Activated CD8-positive, alpha-beta memory T cell treated with anti-CD3 and anti-CD28 coated beads, Interleukin-2, amount 10 ng/mL, durations not matched to agents 7 days and 5 days (primary cell): ENCODE data around the gene MAP3K14. TPM values are rescaled to one million over a fixed set of nuclear protein-coding genes. Genes with fewer than 3 reads are reported as not detected.
A peak's percentile ranks its signal among the peaks of the same experiment; 100 is the strongest.

ENCODE experiments used
- ATAC-seq: fragments of 150-1000 bp; cut with Tn5 transposase; one replicate; pipeline ENCODE4 v1.10.0; 2021; ENCODE audit warnings: moderate library complexity
- CTCF ChIA-PET: fragments of 350-600 bp; sonication (Branson Sonifier 250); formaldehyde crosslinking; loops from one replicate; lab custom pipeline; 2021; ENCODE audit warnings: antibody characterized with exemption; lab: Charles Lee
- DNase-seq: peaks from one replicate; pipeline ENCODE4 v3.0.0-alpha.2; 2020
- H3K27ac Mint-ChIP-seq: one replicate; pipeline ENCODE4 v1.8.0; 2021; ENCODE audit warnings: mild to moderate bottlenecking, mixed read lengths
- H3K27me3 Mint-ChIP-seq: one replicate; pipeline ENCODE4 v1.8.0; 2021; ENCODE audit warnings: mixed read lengths
- H3K36me3 Mint-ChIP-seq: one replicate; pipeline ENCODE4 v1.8.0; 2021; ENCODE audit warnings: mild to moderate bottlenecking, mixed read lengths
- H3K4me1 Mint-ChIP-seq: one replicate; pipeline ENCODE4 v1.8.0; 2021; ENCODE audit warnings: mixed read lengths
- H3K4me3 Mint-ChIP-seq: one replicate; pipeline ENCODE4 v1.8.0; 2021; ENCODE audit warnings: mild to moderate bottlenecking, moderate library complexity, mixed read lengths
- H3K9me3 Mint-ChIP-seq: one replicate; pipeline ENCODE4 v1.8.0; 2022; ENCODE audit warnings: low read depth, mixed read lengths
- total RNA-seq, 2 experiments: library from RNA; stranded (reverse); gene quantifications; one replicate each; pipeline ENCODE4 v1.2.3, GENCODE V29; 2021

MAP3K14 gene
- 10 to 100 TPM; 39.3 to 43.0 TPM for total RNA-seq

- Mint-ChIP-seq H3K9me3 (no peaks in the 10 kb centered on the region), H3K27me3 (no peaks in the 10 kb centered on the region), H3K4me1 (peaks cover 65% of the 10 kb centered on the region), H3K4me3 (peak within 1 kb of the TSS; percentile 97), H3K36me3 (peaks cover 30% of the 10 kb centered on the region), H3K27ac (peak within 1 kb of the TSS; percentile 90)
- CTCF ChIA-PET, result interaction anchor here (0.6 to 17.0 kb wide), 25 partner anchors 9 to 181 kb away, joined by 3 to 144 read pairs (median 6); partner anchors contain the start of genes ACBD4 and FMNL1
- ATAC-seq (peak; percentile 32), DNase-seq (peak; percentile 83)
Measured at GRCh38 chr17:45316434-45317110, at the start of gene MAP3K14. Gene MAP3K14, minus strand, starts transcription at chr17:45317020. Its CDS starts 26,275 bp downstream, at chr17:45290745.

GRCh38 chr17:45366049-45366448 lies 49.2 kb upstream of the MAP3K14 start:
- DNase-seq, result no peak
- no peaks in the 10 kb centered on the region for H3K36me3 Mint-ChIP-seq
- no peak overlapping the region for H3K4me3 Mint-ChIP-seq
- no peak overlapping the region for H3K27ac Mint-ChIP-seq
- no peak for ATAC-seq
- H3K27me3 Mint-ChIP-seq, result peaks cover 46% of the 10 kb centered on the region
- H3K4me1 Mint-ChIP-seq, result peaks cover 5% of the 10 kb centered on the region
- CTCF ChIA-PET, result interaction anchor here (1.1 kb wide), 1 partner anchor 89 kb away, joined by 4 read pairs; no protein-coding TSS in a partner anchor
- peaks cover 4% of the 10 kb centered on the region for H3K9me3 Mint-ChIP-seq

- H3K9me3 Mint-ChIP-seq, result peaks cover 4% of the 10 kb centered on the region
- ATAC-seq, result no peak
- no peaks in the 10 kb centered on the region for H3K36me3 Mint-ChIP-seq
- no peak overlapping the region for H3K27ac Mint-ChIP-seq
- H3K27me3 Mint-ChIP-seq, result peaks cover 41% of the 10 kb centered on the region
- no peak overlapping the region for H3K4me3 Mint-ChIP-seq
- no peak for DNase-seq
- CTCF ChIA-PET, result interaction anchor here (1.3 kb wide), 1 partner anchor 21 kb away, joined by 3 read pairs; no protein-coding TSS in a partner anchor
- H3K4me1 Mint-ChIP-seq, result no peaks in the 10 kb centered on the region
Measured at GRCh38 chr17:45364531-45365390, 47.9 kb upstream of the MAP3K14 start.

GRCh38 chr17:45363498-45363897 lies 46.7 kb upstream of the MAP3K14 start:
- no peak overlapping the region for H3K4me3 Mint-ChIP-seq
- H3K4me1 Mint-ChIP-seq, result no peaks in the 10 kb centered on the region
- no peaks in the 10 kb centered on the region for H3K36me3 Mint-ChIP-seq
- DNase-seq, result no peak
- no peak for ATAC-seq
- no peak overlapping the region for H3K27ac Mint-ChIP-seq
- H3K9me3 Mint-ChIP-seq, result peaks cover 4% of the 10 kb centered on the region
- CTCF ChIA-PET, result interaction anchor here (0.5 kb wide), 1 partner anchor 9 kb away, joined by 4 read pairs; no protein-coding TSS in a partner anchor
- peaks cover 31% of the 10 kb centered on the region for H3K27me3 Mint-ChIP-seq

GRCh38 chr17:45361976-45362375 lies 45.2 kb upstream of the MAP3K14 start:
- DNase-seq, result no peak
- CTCF ChIA-PET, result no interaction called here
- no peak for ATAC-seq
- H3K36me3 Mint-ChIP-seq, result no peaks in the 10 kb centered on the region
- H3K27me3 Mint-ChIP-seq, result peaks cover 31% of the 10 kb centered on the region
- peaks cover 4% of the 10 kb centered on the region for H3K4me1 Mint-ChIP-seq
- peaks cover 4% of the 10 kb centered on the region for H3K9me3 Mint-ChIP-seq
- no peak overlapping the region for H3K27ac Mint-ChIP-seq
- H3K4me3 Mint-ChIP-seq, result no peak overlapping the region

- no peak for ATAC-seq
- Mint-ChIP-seq H3K27me3 (peaks cover 31% of the 10 kb centered on the region), H3K27ac (no peak overlapping the region), H3K4me1 (peaks cover 4% of the 10 kb centered on the region), H3K36me3 (no peaks in the 10 kb centered on the region), H3K4me3 (no peak overlapping the region), H3K9me3 (peaks cover 4% of the 10 kb centered on the region)
- CTCF ChIA-PET, result no interaction called here
- no peak for DNase-seq
Measured at GRCh38 chr17:45361451-45361850, 44.6 kb upstream of the MAP3K14 start.

- Mint-ChIP-seq H3K4me1 (peaks cover 12% of the 10 kb centered on the region), H3K4me3 (no peak overlapping the region), H3K27ac (no peak overlapping the region), H3K9me3 (no peaks in the 10 kb centered on the region), H3K27me3 (peaks cover 15% of the 10 kb centered on the region), H3K36me3 (no peaks in the 10 kb centered on the region)
- DNase-seq (no peak), ATAC-seq (no peak)
- CTCF ChIA-PET, result interaction anchor here (0.7 to 1.3 kb wide), 3 partner anchors 12 to 532 kb away, joined by 3 to 5 read pairs (median 4); no protein-coding TSS in a partner anchor
Measured at GRCh38 chr17:45357364-45357997, 40.7 kb upstream of the MAP3K14 start.

- ATAC-seq (no peak), DNase-seq (no peak)
- CTCF ChIA-PET, result no interaction called here
- H3K9me3 Mint-ChIP-seq, result no peaks in the 10 kb centered on the region
- peaks cover 16% of the 10 kb centered on the region for H3K4me1 Mint-ChIP-seq
- H3K36me3 Mint-ChIP-seq, result peaks cover 5% of the 10 kb centered on the region
- H3K27me3 Mint-ChIP-seq, result peaks cover 19% of the 10 kb centered on the region
- H3K4me3 Mint-ChIP-seq, result no peak overlapping the region
- no peak overlapping the region for H3K27ac Mint-ChIP-seq
Measured at GRCh38 chr17:45355087-45355486, 38.3 kb upstream of the MAP3K14 start.

- ATAC-seq (peak; percentile 65), DNase-seq (no peak)
- peaks cover 29% of the 10 kb centered on the region for H3K27me3 Mint-ChIP-seq
- CTCF ChIA-PET, result no interaction called here
- no peak overlapping the region for H3K27ac Mint-ChIP-seq
- peaks cover 16% of the 10 kb centered on the region for H3K4me1 Mint-ChIP-seq
- no peak overlapping the region for H3K4me3 Mint-ChIP-seq
- H3K9me3 Mint-ChIP-seq, result no peaks in the 10 kb centered on the region
- H3K36me3 Mint-ChIP-seq, result peaks cover 5% of the 10 kb centered on the region
Measured at GRCh38 chr17:45353043-45353442, 36.2 kb upstream of the MAP3K14 start.

- ATAC-seq (no peak), DNase-seq (no peak)
- Mint-ChIP-seq H3K9me3 (no peaks in the 10 kb centered on the region), H3K27me3 (peaks cover 29% of the 10 kb centered on the region), H3K4me3 (no peak overlapping the region), H3K4me1 (peaks cover 12% of the 10 kb centered on the region), H3K27ac (no peak overlapping the region), H3K36me3 (peaks cover 5% of the 10 kb centered on the region)
- CTCF ChIA-PET, result no interaction called here
Measured at GRCh38 chr17:45351831-45352230, 35.0 kb upstream of the MAP3K14 start.

- Mint-ChIP-seq H3K36me3 (peaks cover 5% of the 10 kb centered on the region), H3K27me3 (peaks cover 22% of the 10 kb centered on the region), H3K9me3 (no peaks in the 10 kb centered on the region), H3K4me3 (no peak overlapping the region), H3K4me1 (peaks cover 4% of the 10 kb centered on the region), H3K27ac (no peak overlapping the region)
- ATAC-seq (no peak), DNase-seq (no peak)
- CTCF ChIA-PET, result interaction anchor here (0.8 to 1.0 kb wide), 2 partner anchors 48 to 77 kb away, joined by 3 read pairs; no protein-coding TSS in a partner anchor
Measured at GRCh38 chr17:45347444-45347843, 30.6 kb upstream of the MAP3K14 start.

GRCh38 chr17:45346216-45347015 lies 29.6 kb upstream of the MAP3K14 start:
- ATAC-seq (no peak), DNase-seq (no peak)
- CTCF ChIA-PET, result interaction anchor here (0.8 to 1.9 kb wide), 3 partner anchors 10 to 211 kb away, joined by 3 to 4 read pairs (median 3); partner anchors contain the start of gene ACBD4
- peaks cover 20% of the 10 kb centered on the region for H3K27me3 Mint-ChIP-seq
- no peaks in the 10 kb centered on the region for H3K9me3 Mint-ChIP-seq
- H3K4me3 Mint-ChIP-seq, result no peak overlapping the region
- H3K36me3 Mint-ChIP-seq, result peaks cover 1% of the 10 kb centered on the region
- H3K4me1 Mint-ChIP-seq, result no peaks in the 10 kb centered on the region
- no peak overlapping the region for H3K27ac Mint-ChIP-seq
